Activated naive CD4-positive, alpha-beta T cell treated with anti-CD3 and anti-CD28 coated beads, Interleukin-2, amount 50 U/mL, for 24 hours (primary cell): ENCODE results near the gene CACNA2D3.

Experiments
- H3K27ac Mint-ChIP-seq: one replicate; pipeline ENCODE4 v1.8.0; 2021; ENCODE audit warnings: mild to moderate bottlenecking, mixed read lengths
- H3K27me3 Mint-ChIP-seq: one replicate; pipeline ENCODE4 v1.8.0; 2021; ENCODE audit warnings: mixed read lengths
- H3K36me3 Mint-ChIP-seq: one replicate; pipeline ENCODE4 v1.8.0; 2021; ENCODE audit warnings: mixed read lengths
- H3K4me1 Mint-ChIP-seq: one replicate; pipeline ENCODE4 v1.8.0; 2021; ENCODE audit warnings: mixed read lengths
- H3K4me3 Mint-ChIP-seq: one replicate; pipeline ENCODE4 v1.8.0; 2021; ENCODE audit warnings: mild to moderate bottlenecking, mixed read lengths
- H3K9me3 Mint-ChIP-seq: one replicate; pipeline ENCODE4 v1.8.0; 2021; ENCODE audit warnings: mixed read lengths

Gene CACNA2D3

DNA sequence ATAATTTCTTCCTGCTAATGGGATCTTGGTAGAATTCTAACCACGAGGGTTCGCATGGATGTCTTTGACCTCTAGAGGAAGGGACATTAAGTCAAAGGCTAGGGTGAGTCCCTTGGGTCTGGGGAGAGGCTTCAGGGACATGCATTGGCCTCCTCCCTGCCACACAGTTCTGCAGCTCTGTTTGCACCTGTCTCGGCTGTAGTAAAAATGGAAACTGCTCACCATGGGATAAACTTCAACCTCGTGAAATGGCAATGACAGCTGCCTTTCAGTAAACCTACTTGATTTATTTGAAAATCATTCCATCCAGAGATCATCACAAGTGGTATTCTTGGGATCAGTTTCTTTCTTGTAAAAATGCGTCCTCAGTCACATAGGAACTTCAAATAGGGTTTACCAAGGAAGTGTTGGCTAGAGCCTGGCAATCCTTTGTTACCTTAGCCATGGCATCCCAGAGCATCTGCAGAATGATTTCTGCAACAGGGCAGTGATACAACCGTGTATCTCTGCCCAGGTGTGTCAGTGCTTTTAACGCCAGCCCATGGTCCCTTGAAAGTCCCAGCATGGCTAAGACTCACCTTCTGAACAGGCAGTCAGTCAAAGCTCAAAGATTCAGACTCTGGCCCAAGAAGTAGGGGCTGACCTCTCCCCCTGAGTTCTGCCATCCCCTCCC lies 819.5 kb downstream of the CACNA2D3 start:
- no peaks in the 10 kb centered on the region for H3K36me3 Mint-ChIP-seq
- no peaks in the 10 kb centered on the region for H3K9me3 Mint-ChIP-seq
- H3K27me3 Mint-ChIP-seq: no peaks in the 10 kb centered on the region
- H3K27ac Mint-ChIP-seq: no peak overlapping the region
- H3K4me3 Mint-ChIP-seq: no peak overlapping the region
- H3K4me1 Mint-ChIP-seq: no peaks in the 10 kb centered on the region

GRCh38 chr3:54949491-54950044 lies 827.2 kb downstream of the CACNA2D3 start:
- Mint-ChIP-seq H3K36me3 (no peaks in the 10 kb centered on the region), H3K27me3 (no peaks in the 10 kb centered on the region), H3K9me3 (no peaks in the 10 kb centered on the region), H3K4me3 (no peak overlapping the region), H3K4me1 (no peaks in the 10 kb centered on the region), H3K27ac (no peak overlapping the region)

DNA sequence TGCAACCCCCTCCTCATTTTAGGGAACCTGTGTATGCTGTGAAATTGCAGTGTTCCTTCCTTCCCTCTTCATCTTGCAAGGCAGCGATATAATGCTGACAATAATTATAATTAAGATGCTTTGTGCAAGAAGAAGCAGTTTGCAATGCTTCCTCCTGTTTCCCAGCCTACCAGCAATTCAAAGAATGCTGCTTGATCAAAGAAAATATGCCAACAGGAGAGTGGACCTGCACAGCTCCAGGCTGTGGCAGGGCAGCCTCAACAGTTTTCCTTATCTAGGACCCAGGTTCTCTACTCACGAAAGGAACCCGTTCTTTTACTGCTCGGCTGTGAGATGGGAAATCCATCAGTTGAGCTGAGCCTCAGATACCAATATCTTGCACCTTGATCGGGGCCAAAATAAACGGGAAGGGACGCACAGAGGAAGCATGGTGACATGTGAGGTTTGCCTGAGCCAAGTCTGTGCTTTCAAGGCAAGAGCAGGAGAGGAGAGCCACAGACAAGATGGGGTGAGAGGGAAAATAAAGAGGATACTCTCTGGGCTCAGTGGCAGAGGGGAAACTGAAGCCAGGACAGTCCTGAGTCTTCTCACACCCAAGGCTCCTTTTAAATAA lies 828.1 kb downstream of the CACNA2D3 start:
- no peaks in the 10 kb centered on the region for H3K27me3 Mint-ChIP-seq
- no peak overlapping the region for H3K4me3 Mint-ChIP-seq
- H3K27ac Mint-ChIP-seq: no peak overlapping the region
- no peaks in the 10 kb centered on the region for H3K36me3 Mint-ChIP-seq
- no peaks in the 10 kb centered on the region for H3K9me3 Mint-ChIP-seq
- no peaks in the 10 kb centered on the region for H3K4me1 Mint-ChIP-seq

DNA sequence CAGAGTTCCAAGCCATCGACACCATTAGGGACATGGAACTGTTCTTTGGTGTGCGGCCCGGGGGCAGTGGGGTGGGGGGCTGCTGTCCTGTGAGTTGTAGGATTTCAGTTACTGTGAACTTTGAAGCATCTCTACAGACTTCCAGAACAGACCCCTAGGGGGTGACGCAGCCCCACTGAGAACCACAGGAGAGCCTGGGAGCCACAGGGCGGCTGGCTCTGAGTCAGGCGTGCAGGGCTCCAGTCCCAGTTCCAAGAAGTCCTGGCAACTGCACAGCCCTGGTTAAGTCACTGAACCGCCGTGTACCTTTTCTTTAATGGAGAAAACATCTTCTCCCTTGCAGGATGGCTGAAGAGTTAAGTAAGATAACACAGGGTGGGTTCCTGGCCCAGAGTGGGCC lies 829.1 kb downstream of the CACNA2D3 start:
- H3K27ac Mint-ChIP-seq: no peak overlapping the region

DNA sequence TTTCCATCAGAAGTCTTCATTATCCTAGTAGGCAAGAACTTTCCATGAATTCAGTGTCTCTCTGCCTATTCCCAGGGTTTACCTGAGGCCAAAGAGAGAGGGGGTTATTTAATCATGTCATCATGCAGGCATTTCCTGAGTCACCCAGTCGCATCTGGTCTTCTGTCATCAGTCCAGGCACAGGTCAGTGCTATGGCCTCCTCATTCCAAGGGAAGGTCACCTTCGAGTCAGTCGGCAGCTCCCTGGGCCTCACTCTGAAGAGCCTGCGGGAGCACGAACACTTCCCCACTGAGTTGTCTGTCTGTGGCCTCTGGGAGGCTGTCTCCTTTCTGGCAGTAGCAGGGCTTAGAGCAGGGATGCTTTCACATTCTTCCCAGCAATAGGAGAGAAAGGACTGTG lies 831.7 kb downstream of the CACNA2D3 start:
- Mint-ChIP-seq H3K4me3 (no peak overlapping the region), H3K27me3 (peaks cover 1% of the 10 kb centered on the region), H3K9me3 (no peaks in the 10 kb centered on the region), H3K4me1 (no peaks in the 10 kb centered on the region), H3K27ac (no peak overlapping the region), H3K36me3 (no peaks in the 10 kb centered on the region)

More for the DNA sequence above, 829.1 kb downstream of the CACNA2D3 start:
- Mint-ChIP-seq H3K9me3 (no peaks in the 10 kb centered on the region), H3K4me3 (no peak overlapping the region), H3K4me1 (no peaks in the 10 kb centered on the region), H3K27me3 (peaks cover 1% of the 10 kb centered on the region), H3K36me3 (no peaks in the 10 kb centered on the region)

GRCh38 chr3:54954521-54954920 lies 832.2 kb downstream of the CACNA2D3 start:
- no peaks in the 10 kb centered on the region for H3K4me1 Mint-ChIP-seq
- no peak overlapping the region for H3K27ac Mint-ChIP-seq
- no peaks in the 10 kb centered on the region for H3K9me3 Mint-ChIP-seq
- no peaks in the 10 kb centered on the region for H3K36me3 Mint-ChIP-seq
- H3K4me3 Mint-ChIP-seq: no peak overlapping the region
- peaks cover 1% of the 10 kb centered on the region for H3K27me3 Mint-ChIP-seq

DNA sequence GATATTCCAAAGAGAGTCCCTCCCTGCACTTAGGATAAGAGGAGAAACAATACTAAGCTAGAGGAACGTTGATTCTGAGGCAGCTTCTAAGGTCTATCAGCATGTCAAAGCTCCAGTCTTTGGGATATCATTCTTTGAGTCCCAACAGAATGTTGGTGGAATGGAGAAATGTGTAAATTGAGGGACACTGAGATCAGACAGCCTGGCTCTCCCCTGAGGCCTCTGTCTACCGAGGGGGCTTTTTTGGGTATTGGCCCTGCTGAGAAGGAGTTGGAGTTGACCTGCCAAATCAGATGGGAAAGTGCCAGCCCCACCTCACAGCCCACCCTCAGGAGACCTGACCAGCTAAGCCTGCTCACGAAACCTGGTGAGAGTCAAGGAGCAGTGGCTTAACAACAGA lies 833.1 kb downstream of the CACNA2D3 start:
- Mint-ChIP-seq H3K4me3 (no peak overlapping the region), H3K9me3 (no peaks in the 10 kb centered on the region), H3K27me3 (peaks cover 1% of the 10 kb centered on the region), H3K27ac (no peak overlapping the region), H3K4me1 (no peaks in the 10 kb centered on the region), H3K36me3 (no peaks in the 10 kb centered on the region)

DNA sequence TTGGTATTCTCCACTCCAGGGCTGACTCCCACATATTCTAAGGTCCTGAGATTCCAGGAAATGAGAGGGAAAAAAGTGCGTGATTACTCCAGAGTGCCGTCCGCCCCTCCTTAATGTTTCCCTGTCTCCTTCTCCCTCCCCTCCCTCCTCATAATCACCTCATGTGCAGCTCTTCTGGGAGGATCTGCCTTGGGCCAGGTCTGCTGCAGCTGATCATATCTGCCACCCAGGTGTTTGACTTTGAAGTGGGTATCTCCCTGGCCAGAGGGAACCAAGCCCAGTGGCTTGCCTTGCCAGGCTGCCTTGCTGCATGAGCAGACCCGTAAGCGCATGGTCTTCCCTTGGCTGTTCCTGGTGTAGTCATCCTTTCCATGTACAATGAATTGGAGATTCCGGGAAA lies 833.6 kb downstream of the CACNA2D3 start:
- no peak overlapping the region for H3K27ac Mint-ChIP-seq
- H3K9me3 Mint-ChIP-seq: no peaks in the 10 kb centered on the region
- no peaks in the 10 kb centered on the region for H3K4me1 Mint-ChIP-seq
- H3K36me3 Mint-ChIP-seq: no peaks in the 10 kb centered on the region
- peaks cover 1% of the 10 kb centered on the region for H3K27me3 Mint-ChIP-seq
- H3K4me3 Mint-ChIP-seq: no peak overlapping the region

GRCh38 chr3:54957711-54958110 lies 835.4 kb downstream of the CACNA2D3 start:
- H3K36me3 Mint-ChIP-seq: no peaks in the 10 kb centered on the region
- no peak overlapping the region for H3K4me3 Mint-ChIP-seq
- no peaks in the 10 kb centered on the region for H3K9me3 Mint-ChIP-seq
- H3K4me1 Mint-ChIP-seq: no peaks in the 10 kb centered on the region
- H3K27ac Mint-ChIP-seq: no peak overlapping the region
- peaks cover 1% of the 10 kb centered on the region for H3K27me3 Mint-ChIP-seq

GRCh38 chr3:54960082-54960481 lies 837.7 kb downstream of the CACNA2D3 start:
- Mint-ChIP-seq H3K4me3 (no peak overlapping the region), H3K27me3 (peaks cover 1% of the 10 kb centered on the region), H3K4me1 (no peaks in the 10 kb centered on the region), H3K9me3 (no peaks in the 10 kb centered on the region), H3K36me3 (no peaks in the 10 kb centered on the region), H3K27ac (no peak overlapping the region)

- Mint-ChIP-seq H3K27ac (no peak overlapping the region), H3K4me3 (no peak overlapping the region), H3K36me3 (no peaks in the 10 kb centered on the region), H3K9me3 (no peaks in the 10 kb centered on the region), H3K27me3 (peaks cover 2% of the 10 kb centered on the region), H3K4me1 (no peaks in the 10 kb centered on the region)
Measured at GRCh38 chr3:54960701-54961100, 838.3 kb downstream of the CACNA2D3 start.

DNA sequence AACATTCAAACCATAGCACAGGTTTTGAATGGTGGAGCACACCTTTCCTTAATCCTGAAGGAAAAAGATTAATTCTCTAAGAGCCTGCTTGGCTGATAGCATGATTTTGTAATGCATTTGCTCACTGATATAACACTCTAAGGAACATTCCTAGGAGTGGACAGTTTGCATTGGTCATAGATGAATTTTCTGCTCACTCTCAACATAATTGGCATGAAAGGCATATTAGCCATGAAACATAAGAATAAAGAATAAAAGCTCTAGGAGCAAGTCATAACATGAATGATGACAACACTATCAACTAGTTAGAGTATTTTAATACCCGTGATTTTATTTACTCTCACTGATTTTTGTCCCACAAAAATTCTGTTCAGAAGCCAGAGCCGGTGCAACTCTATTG lies 839.8 kb downstream of the CACNA2D3 start:
- Mint-ChIP-seq H3K9me3 (no peaks in the 10 kb centered on the region), H3K4me3 (no peak overlapping the region), H3K4me1 (no peaks in the 10 kb centered on the region), H3K36me3 (no peaks in the 10 kb centered on the region), H3K27ac (no peak overlapping the region), H3K27me3 (peaks cover 2% of the 10 kb centered on the region)

GRCh38 chr3:54963641-54964040 lies 841.3 kb downstream of the CACNA2D3 start:
- H3K9me3 Mint-ChIP-seq: no peaks in the 10 kb centered on the region
- no peaks in the 10 kb centered on the region for H3K36me3 Mint-ChIP-seq
- no peak overlapping the region for H3K27ac Mint-ChIP-seq
- no peak overlapping the region for H3K4me3 Mint-ChIP-seq
- peaks cover 2% of the 10 kb centered on the region for H3K27me3 Mint-ChIP-seq
- H3K4me1 Mint-ChIP-seq: no peaks in the 10 kb centered on the region

DNA sequence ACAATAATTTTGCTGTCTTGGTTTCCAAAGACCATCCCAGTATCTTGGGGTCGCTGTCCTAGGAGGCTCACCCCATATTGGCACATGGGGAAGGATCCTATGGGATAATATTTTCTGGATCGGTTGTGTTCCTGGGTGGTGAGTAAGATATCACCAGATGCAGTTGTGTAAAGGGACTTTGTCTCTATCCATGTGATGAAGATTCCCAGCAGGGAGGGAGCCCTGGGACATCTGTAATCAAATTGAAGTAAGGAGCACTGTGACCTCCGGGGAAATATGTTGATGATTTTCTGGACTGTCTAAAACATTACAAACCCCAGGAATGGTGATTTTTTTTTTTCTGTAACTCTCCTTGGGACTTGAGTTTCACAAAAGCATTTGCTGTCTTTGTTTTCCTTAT lies 841.7 kb downstream of the CACNA2D3 start:
- Mint-ChIP-seq H3K4me3 (no peak overlapping the region), H3K36me3 (no peaks in the 10 kb centered on the region), H3K27me3 (peaks cover 2% of the 10 kb centered on the region), H3K27ac (no peak overlapping the region), H3K4me1 (no peaks in the 10 kb centered on the region), H3K9me3 (no peaks in the 10 kb centered on the region)

- H3K4me3 Mint-ChIP-seq: no peak overlapping the region
- H3K9me3 Mint-ChIP-seq: no peaks in the 10 kb centered on the region
- no peaks in the 10 kb centered on the region for H3K36me3 Mint-ChIP-seq
- H3K4me1 Mint-ChIP-seq: no peaks in the 10 kb centered on the region
- no peak overlapping the region for H3K27ac Mint-ChIP-seq
- H3K27me3 Mint-ChIP-seq: peaks cover 2% of the 10 kb centered on the region
Measured at GRCh38 chr3:54965746-54966145, 843.4 kb downstream of the CACNA2D3 start.

- H3K9me3 Mint-ChIP-seq: no peaks in the 10 kb centered on the region
- no peaks in the 10 kb centered on the region for H3K36me3 Mint-ChIP-seq
- H3K4me1 Mint-ChIP-seq: no peaks in the 10 kb centered on the region
- H3K4me3 Mint-ChIP-seq: no peak overlapping the region
- H3K27me3 Mint-ChIP-seq: peaks cover 2% of the 10 kb centered on the region
- H3K27ac Mint-ChIP-seq: no peak overlapping the region
Measured at GRCh38 chr3:54966979-54967378, 844.6 kb downstream of the CACNA2D3 start.
